G401.6 (cell line): Measurements from ENCODE around the gene ECE2.
"Not testable (repeated sequence)": the region's sequence is repeated elsewhere in the genome, so short reads cannot be mapped to it uniquely, and the experiment has no call there.

Experiments used
- FAIRE-seq: peaks from 2 replicates; lab custom pipeline; 2012; peaks lifted over from hg19 to GRCh38; lab: Jason Lieb, UNC

Gene ECE2

DNA sequence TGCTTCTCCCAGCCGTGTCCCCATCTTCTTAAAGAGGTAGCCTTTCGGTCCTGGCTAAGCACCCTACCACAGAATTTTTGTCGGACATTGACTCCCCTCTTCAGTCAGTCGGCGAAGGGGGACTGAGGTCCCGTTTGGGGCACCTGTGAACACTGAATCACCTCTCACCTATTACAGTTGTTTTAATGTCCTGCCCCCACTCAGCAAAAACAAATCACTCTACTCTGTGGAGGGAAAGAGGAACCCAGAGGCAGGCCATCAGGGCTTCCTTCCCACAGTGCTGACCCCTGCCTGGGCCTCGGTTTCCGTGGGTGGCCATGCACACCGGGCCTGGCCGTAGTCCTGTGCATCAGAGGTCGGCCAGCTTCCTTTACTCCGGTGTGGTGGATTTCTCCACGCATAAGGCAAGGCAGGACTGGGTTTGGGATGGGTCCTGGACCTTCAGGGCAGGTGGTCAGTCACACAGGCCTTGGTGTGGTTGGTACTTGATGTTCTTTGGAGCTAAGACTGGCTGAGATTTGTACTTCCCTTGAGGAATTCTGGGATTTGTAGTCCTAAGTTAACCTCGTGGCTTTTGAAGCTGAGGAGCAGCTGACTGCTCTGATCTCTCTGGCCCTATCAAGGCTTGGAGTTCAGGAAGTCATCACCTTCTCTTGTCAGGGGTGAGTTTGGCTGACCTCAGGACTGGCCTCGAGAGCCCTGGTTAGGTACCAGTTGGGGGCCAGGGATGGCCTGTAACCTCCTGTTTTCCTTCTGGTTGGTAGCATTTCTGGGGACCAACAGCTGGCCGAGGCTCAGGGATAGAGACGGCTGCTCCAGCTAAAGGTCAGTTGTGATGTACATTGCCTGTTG lies 61.0 kb downstream of the ECE2 start:
- FAIRE-seq, result no peak

- FAIRE-seq, result no peak
Observed at GRCh38 chr3:184337399-184337714, 61.5 kb downstream of the ECE2 start, which contains the start of gene FAM131A. FAM131A (plus strand) TSS chr3:184337600; CDS start chr3:184337631, 31 bp downstream.

- no peak for FAIRE-seq
Observed at GRCh38 chr3:184337981-184338380, 62.2 kb downstream of the ECE2 start.

GRCh38 chr3:184338511-184338945 lies 62.7 kb downstream of the ECE2 start:
- FAIRE-seq, result no peak

DNA sequence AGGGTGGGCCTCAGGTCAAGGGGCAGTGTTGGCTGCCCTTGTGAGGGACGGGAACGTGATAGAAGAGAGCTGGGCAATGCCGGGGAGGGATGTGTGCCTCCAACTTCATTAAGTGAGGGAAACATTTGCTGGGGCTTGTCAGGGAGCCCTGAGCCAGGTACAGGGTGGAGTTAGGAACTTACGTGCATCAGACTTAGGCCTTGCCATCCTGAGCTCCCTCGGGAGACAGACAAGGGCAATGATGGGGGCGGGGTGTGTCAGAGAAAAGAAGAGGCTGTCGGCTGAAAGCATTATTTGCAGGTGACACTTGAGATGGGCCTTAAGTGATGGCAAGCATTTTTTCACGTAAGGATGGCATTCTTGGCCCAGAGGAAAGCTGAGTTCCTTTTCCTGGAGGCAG lies 63.2 kb downstream of the ECE2 start:
- no peak for FAIRE-seq

DNA sequence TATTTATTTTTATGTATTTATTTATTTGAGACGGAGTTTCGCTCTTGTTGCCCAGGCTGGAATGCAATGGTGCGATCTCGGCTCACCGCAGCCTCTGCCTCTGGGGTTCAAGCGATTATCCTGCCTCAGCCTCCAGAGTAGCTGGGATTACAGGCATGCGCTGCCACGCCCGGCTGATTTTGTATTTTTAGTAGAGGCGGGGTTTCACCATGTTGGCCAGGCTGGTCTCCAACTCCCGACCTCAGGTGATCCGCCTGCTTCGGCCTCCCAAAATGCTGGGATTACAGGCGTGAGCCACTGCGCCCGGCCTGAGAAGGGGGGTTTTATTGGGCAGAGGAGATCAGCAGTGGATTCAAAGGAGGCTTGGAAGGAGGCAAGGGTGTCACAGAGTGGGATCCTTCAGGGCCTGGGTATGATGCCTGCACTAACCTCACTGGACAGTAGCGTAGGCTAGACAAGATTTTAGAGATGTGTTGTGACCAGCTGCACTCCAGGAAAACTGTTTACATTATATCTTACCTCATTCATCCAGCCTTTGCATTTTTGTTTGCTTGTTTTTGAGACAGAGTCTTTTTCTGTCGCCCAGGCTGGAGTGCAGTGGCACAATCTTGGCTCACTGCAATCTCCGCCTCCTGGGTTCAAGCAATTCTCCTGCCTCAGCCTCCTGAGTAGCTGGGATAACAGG lies 63.8 kb downstream of the ECE2 start:
- not testable (repeated sequence) for FAIRE-seq

- FAIRE-seq, result no peak
Observed at GRCh38 chr3:184341925-184342324, 66.1 kb downstream of the ECE2 start.
